Activated T-helper 17 cell treated with anti-CD3 and anti-CD28 coated beads, Interleukin-2, amount 50 U/mL, for 72 hours (primary cell): ENCODE measurements around the gene AHRR. TPM values are rescaled to one million over a fixed set of nuclear protein-coding genes. Genes with fewer than 3 reads are reported as not detected.
"Not testable (repeated sequence)": the region's sequence is repeated elsewhere in the genome, so short reads cannot be mapped to it uniquely, and the experiment has no call there.

ENCODE experiments used
- ATAC-seq: fragments of 150-1000 bp; cut with Tn5 transposase; replicated peaks from 2 replicates; pipeline ENCODE4 v1.10.0; 2021; ENCODE audit warnings: mild to moderate bottlenecking, moderate library complexity
- H3K27ac Mint-ChIP-seq: one replicate; pipeline ENCODE4 v1.8.0; 2022; ENCODE audit warnings: mixed read lengths
- H3K27me3 Mint-ChIP-seq: one replicate; pipeline ENCODE4 v1.8.0; 2022; ENCODE audit warnings: mixed read lengths
- H3K36me3 Mint-ChIP-seq: one replicate; pipeline ENCODE4 v1.8.0; 2022; ENCODE audit warnings: low read depth, mild to moderate bottlenecking, mixed read lengths
- H3K4me1 Mint-ChIP-seq: one replicate; pipeline ENCODE4 v1.8.0; 2022; ENCODE audit warnings: mixed read lengths
- H3K4me3 Mint-ChIP-seq: one replicate; pipeline ENCODE4 v1.8.0; 2022; ENCODE audit warnings: mild to moderate bottlenecking, mixed read lengths
- H3K9me3 Mint-ChIP-seq: one replicate; pipeline ENCODE4 v1.8.0; 2022; ENCODE audit warnings: mixed read lengths
- total RNA-seq, 2 donors: library from RNA; stranded (reverse); gene quantifications; one replicate each; pipeline ENCODE4 v1.2.3, GENCODE V29; 2022

The AHRR gene
- total RNA-seq, 2 donors from 2014 or later: 49.5 to 78.1 TPM

GRCh38 chr5:298737-299125, 22.8 kb upstream of the AHRR start:
- Mint-ChIP-seq H3K27ac (no peak overlapping the region), H3K27me3 (no peaks in the 10 kb centered on the region), H3K4me1 (peaks cover 14% of the 10 kb centered on the region), H3K36me3 (peaks cover 5% of the 10 kb centered on the region), H3K9me3 (no peaks in the 10 kb centered on the region), H3K4me3 (no peak overlapping the region)
- ATAC-seq: no peak

DNA sequence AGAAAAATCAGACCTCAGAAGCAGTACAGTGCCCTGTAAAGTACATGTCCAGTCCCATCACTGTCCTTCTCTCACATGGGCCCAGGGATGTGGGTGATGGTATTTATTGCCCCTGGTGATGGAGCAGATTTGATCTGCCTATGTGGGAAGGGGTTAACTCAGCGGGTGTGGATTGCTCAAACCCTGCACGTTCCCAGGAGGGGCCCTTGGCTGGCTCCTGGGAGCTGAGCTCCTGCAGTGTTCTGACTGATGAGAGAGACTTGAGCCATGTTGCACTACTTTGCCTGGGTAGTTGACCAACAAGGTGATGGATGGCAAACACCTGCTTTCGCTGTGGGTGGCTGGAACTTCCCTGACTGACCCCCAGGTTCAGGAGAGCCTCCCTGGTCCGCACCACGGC, 21.6 kb upstream of the AHRR start:
- H3K27me3 Mint-ChIP-seq, H3K4me3 Mint-ChIP-seq, H3K27ac Mint-ChIP-seq, ATAC-seq, H3K9me3 Mint-ChIP-seq, H3K36me3 Mint-ChIP-seq: not testable (repeated sequence)
- H3K4me1 Mint-ChIP-seq: peaks cover 14% of the 10 kb centered on the region

DNA sequence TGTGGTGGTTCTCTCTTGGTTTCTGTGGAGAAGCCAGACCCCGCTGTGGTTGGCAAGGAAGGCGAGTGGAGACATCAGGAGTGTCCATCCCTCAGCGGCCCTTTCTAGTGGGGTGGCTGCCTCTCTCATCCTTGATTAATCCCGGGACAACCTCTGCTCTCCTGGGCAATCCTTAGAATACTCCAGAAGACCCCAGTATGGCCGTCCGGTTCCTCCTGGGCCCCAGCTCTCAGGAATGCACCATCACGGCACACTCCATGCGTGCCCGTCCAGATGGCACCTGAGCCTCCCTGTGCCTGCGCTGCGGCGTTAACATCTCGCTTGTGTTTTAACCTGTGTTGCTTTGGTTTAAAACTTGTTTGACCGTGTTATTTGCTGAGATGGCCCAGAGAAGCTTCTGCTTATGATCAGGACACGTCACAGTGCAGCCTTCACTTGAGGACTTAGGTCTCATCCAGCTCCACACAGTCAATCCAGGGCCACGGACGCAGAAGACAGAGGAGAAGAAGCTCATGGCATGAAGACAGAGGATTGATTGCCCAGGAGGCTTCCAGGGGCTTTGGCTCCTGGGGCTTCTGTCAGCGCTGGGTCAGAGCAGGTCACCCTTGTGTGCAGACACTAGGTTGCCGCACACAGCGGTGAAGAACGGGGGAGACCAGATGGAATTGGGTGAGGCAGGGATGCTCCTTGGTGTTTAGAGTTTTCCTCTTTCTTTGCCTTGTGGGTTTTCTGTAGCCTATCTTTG, 20.7 kb upstream of the AHRR start:
- not testable (repeated sequence) for ATAC-seq, H3K4me3 Mint-ChIP-seq
- peaks cover 14% of the 10 kb centered on the region for H3K36me3 Mint-ChIP-seq

DNA sequence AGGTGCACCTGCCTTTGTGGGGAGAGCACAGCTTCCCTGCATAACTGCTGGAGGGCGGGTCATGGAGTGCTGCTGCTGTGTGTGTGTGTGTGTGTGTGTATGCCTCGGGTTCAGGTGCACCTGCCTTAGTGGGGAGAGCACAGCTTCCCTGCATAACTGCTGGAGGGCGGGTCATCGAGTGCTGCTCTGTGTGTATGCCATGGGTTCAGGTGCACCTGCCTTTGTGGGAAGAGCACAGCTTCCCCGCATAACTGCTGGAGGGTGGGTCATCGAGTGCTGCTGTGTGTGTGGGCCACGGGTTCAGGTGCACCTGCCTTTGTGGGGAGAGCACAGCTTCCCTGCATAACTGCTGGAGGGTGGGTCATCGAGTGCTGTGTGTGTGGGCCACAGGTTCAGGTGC, 19.1 kb upstream of the AHRR start:
- H3K9me3 Mint-ChIP-seq, H3K27me3 Mint-ChIP-seq, H3K27ac Mint-ChIP-seq, H3K4me3 Mint-ChIP-seq, ATAC-seq, H3K4me1 Mint-ChIP-seq: not testable (repeated sequence)
- peaks cover 30% of the 10 kb centered on the region for H3K36me3 Mint-ChIP-seq

More for the DNA sequence above, 20.7 kb upstream of the AHRR start:
- H3K27me3 Mint-ChIP-seq, H3K9me3 Mint-ChIP-seq: not testable (repeated sequence)
- Mint-ChIP-seq H3K27ac (peak overlapping the region; percentile 34), H3K4me1 (peaks cover 14% of the 10 kb centered on the region)

- peaks cover 35% of the 10 kb centered on the region for H3K36me3 Mint-ChIP-seq
- H3K27me3 Mint-ChIP-seq: no peaks in the 10 kb centered on the region
- peaks cover 8% of the 10 kb centered on the region for H3K4me1 Mint-ChIP-seq
- no peak overlapping the region for H3K4me3 Mint-ChIP-seq
- H3K27ac Mint-ChIP-seq: no peak overlapping the region
- no peaks in the 10 kb centered on the region for H3K9me3 Mint-ChIP-seq
- no peak for ATAC-seq
Measured at GRCh38 chr5:302966-303365, 18.5 kb upstream of the AHRR start.

DNA sequence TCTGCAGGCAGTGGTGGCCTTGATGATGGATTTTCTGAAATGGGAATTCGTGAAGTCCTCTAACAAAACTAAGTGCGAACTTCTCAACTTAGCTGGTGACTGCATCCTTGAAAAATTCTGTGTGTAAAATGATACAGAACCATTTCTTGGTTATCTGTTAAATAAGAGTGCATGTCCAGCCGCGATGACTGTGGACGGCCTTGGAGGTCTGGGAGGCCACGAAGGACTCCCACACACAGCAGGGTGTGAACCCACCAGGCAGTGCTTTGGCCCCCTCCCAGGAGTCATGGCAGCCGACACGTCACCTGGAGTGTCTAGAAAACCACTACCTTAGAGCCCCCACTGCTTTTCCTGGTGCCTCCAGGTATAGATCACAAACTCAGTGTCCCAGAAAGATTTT, 17.8 kb upstream of the AHRR start:
- H3K4me1 Mint-ChIP-seq, H3K9me3 Mint-ChIP-seq: not testable (repeated sequence)

DNA sequence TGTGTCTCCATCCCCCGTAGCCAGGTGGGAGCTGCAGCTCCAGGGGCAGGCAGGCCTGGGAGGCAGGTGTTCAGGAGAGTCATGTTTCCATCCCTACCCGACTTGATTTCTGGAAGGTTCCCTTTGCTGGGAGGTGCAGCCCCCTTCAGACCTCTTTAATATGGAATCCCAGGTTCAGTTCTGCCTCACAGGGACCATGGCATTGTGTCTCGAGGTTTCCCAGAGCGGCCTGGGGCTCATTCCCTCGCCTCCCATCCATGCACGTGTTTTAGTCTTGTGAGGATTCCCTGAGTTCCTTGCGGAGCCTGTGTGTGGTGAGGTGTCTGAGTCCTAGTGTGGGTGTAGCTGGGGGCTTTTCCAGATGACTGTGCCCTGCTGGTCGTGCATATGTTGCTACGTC, 16.5 kb upstream of the AHRR start:
- peaks cover 48% of the 10 kb centered on the region for H3K36me3 Mint-ChIP-seq
- no peak for ATAC-seq
- H3K27ac Mint-ChIP-seq: no peak overlapping the region
- H3K27me3 Mint-ChIP-seq: no peaks in the 10 kb centered on the region
- H3K4me1 Mint-ChIP-seq: peaks cover 8% of the 10 kb centered on the region
- no peak overlapping the region for H3K4me3 Mint-ChIP-seq
- H3K9me3 Mint-ChIP-seq: no peaks in the 10 kb centered on the region

More for the DNA sequence above, 17.8 kb upstream of the AHRR start:
- H3K36me3 Mint-ChIP-seq: peaks cover 42% of the 10 kb centered on the region
- not testable (repeated sequence) for ATAC-seq, H3K4me3 Mint-ChIP-seq, H3K27ac Mint-ChIP-seq, H3K27me3 Mint-ChIP-seq

GRCh38 chr5:305459-305858, 16.1 kb upstream of the AHRR start:
- H3K27ac Mint-ChIP-seq: no peak overlapping the region
- H3K36me3 Mint-ChIP-seq: peaks cover 52% of the 10 kb centered on the region
- peaks cover 8% of the 10 kb centered on the region for H3K4me1 Mint-ChIP-seq
- no peak overlapping the region for H3K4me3 Mint-ChIP-seq
- no peaks in the 10 kb centered on the region for H3K9me3 Mint-ChIP-seq
- H3K27me3 Mint-ChIP-seq: no peaks in the 10 kb centered on the region
- ATAC-seq: no peak

- Mint-ChIP-seq H3K27ac (no peak overlapping the region), H3K4me3 (no peak overlapping the region), H3K27me3 (no peaks in the 10 kb centered on the region), H3K4me1 (peaks cover 6% of the 10 kb centered on the region), H3K36me3 (peaks cover 59% of the 10 kb centered on the region), H3K9me3 (no peaks in the 10 kb centered on the region)
- ATAC-seq: no peak
Measured at GRCh38 chr5:306011-306805, 15.3 kb upstream of the AHRR start.

GRCh38 chr5:307306-307705, 14.2 kb upstream of the AHRR start:
- H3K27me3 Mint-ChIP-seq: no peaks in the 10 kb centered on the region
- H3K4me1 Mint-ChIP-seq: peaks cover 4% of the 10 kb centered on the region
- H3K9me3 Mint-ChIP-seq: no peaks in the 10 kb centered on the region
- ATAC-seq: no peak
- no peak overlapping the region for H3K4me3 Mint-ChIP-seq
- peaks cover 70% of the 10 kb centered on the region for H3K36me3 Mint-ChIP-seq
- no peak overlapping the region for H3K27ac Mint-ChIP-seq

- peaks cover 77% of the 10 kb centered on the region for H3K36me3 Mint-ChIP-seq
- H3K4me3 Mint-ChIP-seq: no peak overlapping the region
- no peaks in the 10 kb centered on the region for H3K27me3 Mint-ChIP-seq
- H3K27ac Mint-ChIP-seq: no peak overlapping the region
- H3K9me3 Mint-ChIP-seq: no peaks in the 10 kb centered on the region
- peaks cover 4% of the 10 kb centered on the region for H3K4me1 Mint-ChIP-seq
- no peak for ATAC-seq
Measured at GRCh38 chr5:307794-308579, 13.5 kb upstream of the AHRR start.

DNA sequence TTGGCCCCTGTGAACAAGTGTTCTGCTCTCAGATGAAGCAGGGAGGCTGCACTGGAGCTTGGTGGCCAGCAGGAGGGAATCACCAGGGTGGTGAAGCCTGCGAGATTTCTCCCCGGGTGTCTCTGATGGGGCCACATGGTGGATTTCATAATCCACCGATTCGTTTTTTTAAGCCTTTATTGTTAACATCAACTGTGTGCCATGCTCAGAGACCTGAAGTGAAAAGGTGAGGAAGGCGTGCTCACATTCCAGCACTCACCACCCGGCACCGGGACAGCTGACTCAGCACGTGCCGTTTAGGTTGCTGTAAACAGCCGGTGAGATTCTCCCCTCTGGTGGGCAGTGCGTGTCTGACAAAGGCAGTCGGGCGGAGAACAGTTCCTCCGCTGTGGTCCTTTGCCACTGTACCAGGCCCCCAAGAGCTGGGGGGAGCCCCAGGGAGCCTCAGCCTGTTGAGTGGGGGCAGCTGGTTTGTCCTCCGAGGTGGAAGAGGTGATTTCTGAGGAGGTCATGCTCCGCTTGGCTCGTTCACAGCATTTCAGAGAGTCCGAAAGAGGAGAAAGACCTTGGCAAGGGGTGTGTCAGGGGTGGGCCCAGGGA, 12.7 kb upstream of the AHRR start:
- Mint-ChIP-seq H3K4me3 (no peak overlapping the region), H3K36me3 (peaks cover 80% of the 10 kb centered on the region), H3K27me3 (no peaks in the 10 kb centered on the region), H3K4me1 (peaks cover 4% of the 10 kb centered on the region), H3K9me3 (no peaks in the 10 kb centered on the region), H3K27ac (no peak overlapping the region)
- ATAC-seq: no peak

GRCh38 chr5:309831-310230, 11.7 kb upstream of the AHRR start:
- H3K36me3 Mint-ChIP-seq: peaks cover 88% of the 10 kb centered on the region
- not testable (repeated sequence) for H3K27ac Mint-ChIP-seq, H3K4me1 Mint-ChIP-seq, H3K9me3 Mint-ChIP-seq, H3K4me3 Mint-ChIP-seq, H3K27me3 Mint-ChIP-seq, ATAC-seq

- Mint-ChIP-seq H3K4me1 (peaks cover 4% of the 10 kb centered on the region), H3K27ac (no peak overlapping the region), H3K4me3 (no peak overlapping the region), H3K27me3 (no peaks in the 10 kb centered on the region), H3K36me3 (peaks cover 86% of the 10 kb centered on the region), H3K9me3 (no peaks in the 10 kb centered on the region)
- ATAC-seq: no peak
Measured at GRCh38 chr5:310516-310915, 11.0 kb upstream of the AHRR start.
